Mesendoderm (in vitro differentiated cells): ENCODE data around the gene CPNE9. TPM values are rescaled to one million over a fixed set of nuclear protein-coding genes. Genes with fewer than 3 reads are reported as not detected.

ENCODE experiments used
- DNase-seq: peaks from one replicate; pipeline ENCODE4 v3.0.0; 2013
- H2AK5ac ChIP-seq: 2 replicates; pipeline ENCODE4 v1.6.1; 2013; ENCODE audit warnings: low read length, inconsistent platforms
- H2BK120ac ChIP-seq: 2 replicates; pipeline ENCODE4 v1.6.1; 2013; ENCODE audit warnings: low read depth, mild to moderate bottlenecking, low read length, moderate library complexity, mixed read lengths
- H2BK15ac ChIP-seq: replicated peaks from 2 replicates; pipeline ENCODE4 v1.6.1; 2013; ENCODE audit warnings: low read depth, mild to moderate bottlenecking, moderate library complexity
- H2BK5ac ChIP-seq: 2 replicates; pipeline ENCODE4 v1.6.1; 2013; ENCODE audit warnings: low read length, inconsistent platforms
- H3K18ac ChIP-seq: 2 replicates; pipeline ENCODE4 v1.6.1; 2013; ENCODE audit warnings: mild to moderate bottlenecking, low read length, mixed read lengths
- H3K23ac ChIP-seq: one replicate; pipeline ENCODE4 v1.6.1; 2013; ENCODE audit warnings: low read length
- H3K27ac ChIP-seq: 2 replicates; pipeline ENCODE4 v1.5.1; 2013; ENCODE audit warnings: low read depth, mild to moderate bottlenecking, inconsistent platforms, low read length, moderate library complexity
- H3K27me3 ChIP-seq: 2 replicates; pipeline ENCODE4 v1.6.1; 2013; ENCODE audit warnings: low read length, control low read depth, mild to moderate bottlenecking, inconsistent platforms; ENCODE audit not compliant: insufficient read depth, poor library complexity
- H3K36me3 ChIP-seq: 2 replicates; pipeline ENCODE4 v1.6.1; 2013; ENCODE audit warnings: low read length, inconsistent platforms; ENCODE audit not compliant: control insufficient read depth, insufficient read depth
- H3K4ac ChIP-seq: one replicate; pipeline ENCODE4 v1.6.1; 2013; ENCODE audit warnings: low read depth, mild to moderate bottlenecking, low read length, moderate library complexity
- H3K4me1 ChIP-seq: 2 replicates; pipeline ENCODE4 v1.6.1; 2013; ENCODE audit warnings: low read depth, low read length, inconsistent platforms; ENCODE audit not compliant: control insufficient read depth
- H3K4me2 ChIP-seq: 2 replicates; pipeline ENCODE4 v1.6.1; 2013; ENCODE audit warnings: low read length
- H3K4me3 ChIP-seq: 2 replicates; pipeline ENCODE4 v1.5.1; 2013; ENCODE audit warnings: mild to moderate bottlenecking, low read length
- H3K56ac ChIP-seq: one replicate; pipeline ENCODE4 v1.6.1; 2013; ENCODE audit warnings: low read length
- H3K79me1 ChIP-seq: 2 replicates; pipeline ENCODE4 v1.6.1; 2013; ENCODE audit warnings: low read length, inconsistent platforms
- H3K79me2 ChIP-seq: 2 replicates; pipeline ENCODE4 v1.6.1; 2013; ENCODE audit warnings: mild to moderate bottlenecking, low read length; ENCODE audit not compliant: control insufficient read depth, insufficient read depth
- H3K9ac ChIP-seq: 2 replicates; pipeline ENCODE4 v1.6.1; 2013; ENCODE audit warnings: low read length, inconsistent platforms
- H4K5ac ChIP-seq: one replicate; pipeline ENCODE4 v1.6.1; 2013; ENCODE audit warnings: low read length
- H4K8ac ChIP-seq: one replicate; pipeline ENCODE4 v1.6.1; 2013; ENCODE audit warnings: low read depth, mild to moderate bottlenecking, control low read depth, low read length, moderate library complexity
- WGBS: extraction: QIAGEN DNeasy Blood & Tissue Kit; methylation state at CpG from one replicate; pipeline ENCODE4 v1.1.7; 2013; ENCODE audit warnings: low lambda C conversion rate, missing lambda C conversion rate; ENCODE audit not compliant: insufficient coverage; ENCODE audit errors: extremely low coverage; 5-methylcytosine and 5-hydroxymethylcytosine counted together
- polyA plus RNA-seq, 2 experiments: library from polyadenylated mRNA; stranded (reverse); fragments of 200-250 nt; gene quantifications; one replicate each; pipeline ENCODE4 v1.2.3, GENCODE V29; 2013

Gene CPNE9, protein sequence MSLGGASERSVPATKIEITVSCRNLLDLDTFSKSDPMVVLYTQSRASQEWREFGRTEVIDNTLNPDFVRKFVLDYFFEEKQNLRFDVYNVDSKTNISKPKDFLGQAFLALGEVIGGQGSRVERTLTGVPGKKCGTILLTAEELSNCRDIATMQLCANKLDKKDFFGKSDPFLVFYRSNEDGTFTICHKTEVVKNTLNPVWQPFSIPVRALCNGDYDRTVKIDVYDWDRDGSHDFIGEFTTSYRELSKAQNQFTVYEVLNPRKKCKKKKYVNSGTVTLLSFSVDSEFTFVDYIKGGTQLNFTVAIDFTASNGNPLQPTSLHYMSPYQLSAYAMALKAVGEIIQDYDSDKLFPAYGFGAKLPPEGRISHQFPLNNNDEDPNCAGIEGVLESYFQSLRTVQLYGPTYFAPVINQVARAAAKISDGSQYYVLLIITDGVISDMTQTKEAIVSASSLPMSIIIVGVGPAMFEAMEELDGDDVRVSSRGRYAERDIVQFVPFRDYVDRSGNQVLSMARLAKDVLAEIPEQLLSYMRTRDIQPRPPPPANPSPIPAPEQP
- polyA plus RNA-seq (2013, experiment 1 of 2), result 1.4 TPM
- 1.3 TPM for polyA plus RNA-seq (2013, experiment 2 of 2)

DNA sequence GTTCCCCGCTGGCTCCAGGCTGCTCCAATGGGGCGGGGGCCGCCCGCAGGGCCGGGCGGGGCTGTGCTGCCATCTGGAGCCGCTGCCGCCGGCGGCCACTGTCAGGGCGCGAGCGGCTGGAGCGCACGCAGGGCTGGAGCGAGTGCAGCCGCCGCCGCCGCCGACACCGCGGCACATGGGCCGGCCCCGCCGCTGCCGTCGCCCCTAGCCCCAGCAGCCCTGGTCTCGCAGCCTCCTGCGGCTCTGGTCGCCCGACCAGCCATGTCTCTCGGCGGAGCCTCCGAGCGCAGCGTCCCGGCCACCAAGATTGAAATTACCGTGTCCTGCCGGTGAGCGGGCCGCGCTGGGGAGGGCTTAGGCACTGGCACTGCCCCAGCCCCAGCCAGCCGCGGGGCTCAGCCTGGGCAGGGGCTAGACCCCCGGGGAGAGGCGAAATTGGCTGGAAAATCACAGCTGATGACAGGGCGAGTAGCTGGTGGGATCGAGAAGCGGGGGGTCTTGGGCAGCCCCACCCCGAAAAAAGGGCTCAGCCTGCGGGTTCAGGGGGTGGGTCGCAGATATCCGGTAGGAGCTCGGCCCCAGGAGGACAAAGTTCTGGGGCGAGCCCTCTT is at the start of gene CPNE9:
Gene CPNE9, plus strand, starts transcription at position 98 of the 611 bp plus-strand sequence. Its CDS starts 164 bp downstream, at position 262.
- WGBS, result no CpG with 5 or more reads among the region's 56 CpGs
- peak within 1 kb of the TSS; percentile 49 for H3K56ac ChIP-seq
- H2BK5ac ChIP-seq, result no peak within 1 kb of the TSS
- peaks cover 2% of the 10 kb centered on the region for H3K27me3 ChIP-seq
- H3K18ac ChIP-seq, result no peak within 1 kb of the TSS
- H3K4ac ChIP-seq, result no peak within 1 kb of the TSS
- H3K27ac ChIP-seq, result no peak within 1 kb of the TSS
- peak within 1 kb of the TSS; percentile 46 for H3K4me3 ChIP-seq
- no peak within 1 kb of the TSS for H2BK15ac ChIP-seq
- H3K4me2 ChIP-seq, result peak within 1 kb of the TSS; percentile 99
- no peak within 1 kb of the TSS for H4K5ac ChIP-seq
- no peaks in the 10 kb centered on the region for H3K36me3 ChIP-seq
- H2BK120ac ChIP-seq, result no peak within 1 kb of the TSS
- no peak within 1 kb of the TSS for H4K8ac ChIP-seq
- H3K23ac ChIP-seq, result no peak within 1 kb of the TSS
- no peaks in the 10 kb centered on the region for H3K4me1 ChIP-seq
- no peak within 1 kb of the TSS for H2AK5ac ChIP-seq
- no peak within 1 kb of the TSS for H3K9ac ChIP-seq
- H3K79me2 ChIP-seq, result no peaks in the 10 kb centered on the region
- H3K79me1 ChIP-seq, result no peaks in the 10 kb centered on the region
- DNase-seq, result no peak

DNA sequence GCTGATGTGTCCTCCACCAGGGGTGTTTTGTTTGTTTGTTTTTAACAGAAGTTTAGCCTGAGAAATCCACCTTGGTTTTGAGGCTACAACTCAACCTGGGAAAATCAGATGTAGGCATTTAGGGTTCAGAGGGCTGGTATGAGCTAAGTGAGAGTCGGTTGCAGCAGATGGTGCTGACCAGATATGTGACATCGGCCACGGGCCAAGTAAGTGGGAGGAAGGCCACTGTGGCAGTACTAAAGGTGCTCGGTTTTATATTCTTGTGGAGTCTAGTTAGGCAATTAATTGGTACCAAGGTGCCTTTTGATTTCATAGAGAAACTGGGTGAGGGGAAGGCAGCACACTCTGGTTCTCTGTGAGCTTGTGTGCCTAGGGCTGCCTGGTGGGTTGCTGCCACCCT is 43.8 kb upstream of the CPNE9 start:
- H4K8ac ChIP-seq, result no peak overlapping the region
- H3K4me1 ChIP-seq, result no peaks in the 10 kb centered on the region
- H4K5ac ChIP-seq, result no peak overlapping the region
- DNase-seq, result no peak
- no peaks in the 10 kb centered on the region for H3K79me2 ChIP-seq
- H3K4me3 ChIP-seq, result no peak overlapping the region
- no peaks in the 10 kb centered on the region for H3K27me3 ChIP-seq
- H3K4ac ChIP-seq, result no peak overlapping the region
- no peak overlapping the region for H2AK5ac ChIP-seq
- no peak overlapping the region for H2BK5ac ChIP-seq
- peaks cover 1% of the 10 kb centered on the region for H3K36me3 ChIP-seq
- no peak overlapping the region for H3K23ac ChIP-seq
- H2BK15ac ChIP-seq, result no peak overlapping the region
- no peak overlapping the region for H3K27ac ChIP-seq
- H3K4me2 ChIP-seq, result no peak overlapping the region
- H2BK120ac ChIP-seq, result no peak overlapping the region
- no peaks in the 10 kb centered on the region for H3K79me1 ChIP-seq
- no peak overlapping the region for H3K9ac ChIP-seq
- no CpG with 5 or more reads among the region's 4 CpGs for WGBS
- H3K56ac ChIP-seq, result no peak overlapping the region
- H3K18ac ChIP-seq, result no peak overlapping the region

DNA sequence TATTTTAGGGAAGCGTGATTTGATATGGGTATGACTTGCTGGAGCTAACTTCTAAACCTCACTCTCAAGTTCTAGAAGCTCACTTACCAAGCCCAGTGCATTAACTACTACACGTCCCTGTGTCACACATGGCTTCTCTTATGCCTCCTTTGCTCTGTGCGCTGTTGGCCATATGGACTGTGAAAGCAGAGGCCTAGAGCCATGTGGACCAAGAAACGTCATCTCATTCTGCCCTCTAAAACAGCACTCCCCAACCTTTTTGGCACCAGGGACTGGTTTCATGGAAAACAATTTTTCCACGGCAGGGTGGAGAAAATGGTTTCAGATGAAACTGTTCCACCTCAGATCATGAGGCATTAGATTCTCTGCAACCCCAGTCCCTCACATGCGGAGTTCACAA is 42.7 kb upstream of the CPNE9 start:
- Histone ChIP-seq H2BK120ac (no peak overlapping the region), H3K27me3 (no peaks in the 10 kb centered on the region), H3K4ac (no peak overlapping the region), H3K18ac (no peak overlapping the region), H3K4me2 (no peak overlapping the region), H3K79me2 (no peaks in the 10 kb centered on the region), H2BK5ac (no peak overlapping the region), H3K56ac (no peak overlapping the region), H3K4me3 (no peak overlapping the region), H3K9ac (no peak overlapping the region), H2AK5ac (no peak overlapping the region), H3K79me1 (no peaks in the 10 kb centered on the region), H3K36me3 (peaks cover 1% of the 10 kb centered on the region), H4K8ac (no peak overlapping the region), H3K23ac (no peak overlapping the region), H2BK15ac (no peak overlapping the region), H3K4me1 (no peaks in the 10 kb centered on the region), H3K27ac (no peak overlapping the region), H4K5ac (no peak overlapping the region)
- no CpG with 5 or more reads among the region's 6 CpGs for WGBS
- DNase-seq, result no peak

DNA sequence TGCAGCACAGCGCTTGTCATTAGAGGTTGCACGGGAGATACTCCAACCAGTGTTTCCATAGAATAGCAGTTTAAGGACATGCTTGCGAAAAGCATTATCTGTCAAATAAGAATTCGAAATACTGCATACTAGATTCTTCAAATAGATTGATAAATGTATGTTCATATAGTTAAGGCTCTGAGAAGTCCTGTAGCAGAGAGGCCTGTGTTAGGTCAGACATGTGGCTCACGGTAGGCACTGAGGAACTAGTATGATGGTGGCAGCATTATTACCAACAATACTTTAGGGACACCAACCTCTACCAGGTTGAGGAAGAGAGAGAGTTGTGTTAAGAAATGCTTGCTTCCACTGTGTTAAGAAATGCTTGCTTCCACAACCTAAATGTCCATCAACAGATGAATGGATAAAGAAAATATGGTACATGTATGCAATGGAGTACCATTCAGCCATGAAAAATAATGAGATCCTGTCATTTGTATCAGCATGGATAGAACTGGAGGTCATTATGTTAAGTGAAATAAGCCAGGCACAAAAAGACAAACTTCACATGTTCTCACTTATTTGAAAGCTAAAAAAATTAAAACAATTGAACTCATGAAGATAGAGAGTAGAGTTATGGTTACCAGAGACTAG is 39.4 kb upstream of the CPNE9 start:
- no peak overlapping the region for H2BK120ac ChIP-seq
- H2AK5ac ChIP-seq, result no peak overlapping the region
- H3K79me2 ChIP-seq, result no peaks in the 10 kb centered on the region
- H2BK15ac ChIP-seq, result no peak overlapping the region
- DNase-seq, result no peak
- H3K23ac ChIP-seq, result no peak overlapping the region
- no peak overlapping the region for H4K8ac ChIP-seq
- no peaks in the 10 kb centered on the region for H3K79me1 ChIP-seq
- no peak overlapping the region for H3K4ac ChIP-seq
- H3K27ac ChIP-seq, result no peak overlapping the region
- H3K56ac ChIP-seq, result no peak overlapping the region
- peaks cover 7% of the 10 kb centered on the region for H3K36me3 ChIP-seq
- H2BK5ac ChIP-seq, result no peak overlapping the region
- no CpG with 5 or more reads among the region's 5 CpGs for WGBS
- no peak overlapping the region for H3K18ac ChIP-seq
- no peaks in the 10 kb centered on the region for H3K27me3 ChIP-seq
- no peak overlapping the region for H3K4me2 ChIP-seq
- H3K9ac ChIP-seq, result no peak overlapping the region
- no peak overlapping the region for H3K4me3 ChIP-seq
- no peak overlapping the region for H4K5ac ChIP-seq
- no peaks in the 10 kb centered on the region for H3K4me1 ChIP-seq

DNA sequence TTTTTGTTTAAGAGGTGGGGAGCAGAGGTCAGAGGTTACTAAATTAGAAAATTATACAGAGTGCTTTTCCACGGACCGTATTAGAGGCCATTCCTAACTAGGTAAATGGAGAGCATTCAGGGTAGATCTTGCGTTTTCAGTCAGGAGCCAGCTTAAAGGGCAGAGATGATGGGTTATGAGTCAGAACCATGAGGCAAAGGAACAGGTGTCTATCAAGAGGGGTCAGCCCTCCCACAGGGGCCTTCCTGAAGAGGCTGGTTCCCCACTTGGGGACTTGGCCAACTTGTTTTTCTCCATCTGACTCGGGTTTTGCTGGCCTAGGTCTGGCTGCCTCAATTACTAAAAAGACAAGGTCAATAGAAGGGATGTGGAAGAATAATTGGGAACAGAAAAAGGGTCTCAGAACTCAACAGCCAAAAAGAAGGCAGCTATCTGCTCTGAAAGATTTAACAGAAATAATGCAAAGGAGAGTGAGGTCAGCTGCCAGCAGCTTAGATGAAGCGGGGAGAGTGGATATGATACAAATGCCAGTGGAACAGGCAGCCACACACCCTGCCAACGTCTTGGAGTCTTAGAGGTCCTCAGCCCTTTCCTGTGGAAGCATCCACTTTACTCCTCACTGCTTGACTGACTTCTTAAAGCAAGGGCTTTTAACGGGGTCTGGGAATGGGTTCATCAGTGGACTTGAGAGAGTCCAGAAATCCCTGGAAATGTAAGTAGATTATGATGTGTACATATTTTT is 36.8 kb upstream of the CPNE9 start:
- Histone ChIP-seq H2BK120ac (no peak overlapping the region), H3K27ac (no peak overlapping the region), H3K79me2 (no peaks in the 10 kb centered on the region), H3K23ac (no peak overlapping the region), H3K4me1 (no peaks in the 10 kb centered on the region), H3K27me3 (no peaks in the 10 kb centered on the region), H3K4me3 (no peak overlapping the region), H3K9ac (no peak overlapping the region), H4K8ac (no peak overlapping the region), H3K36me3 (peaks cover 8% of the 10 kb centered on the region), H3K18ac (no peak overlapping the region), H3K4me2 (no peak overlapping the region), H4K5ac (no peak overlapping the region), H2BK15ac (no peak overlapping the region), H3K79me1 (no peaks in the 10 kb centered on the region), H2BK5ac (no peak overlapping the region), H3K56ac (no peak overlapping the region), H3K4ac (no peak overlapping the region), H2AK5ac (no peak overlapping the region)
- no CpG with 5 or more reads among the region's 7 CpGs for WGBS
- no peak for DNase-seq
